GM12865 (cell line): ENCODE measurements around the gene APOB.

ENCODE experiments used
- DNase-seq: peaks from one replicate; pipeline ENCODE4 v3.0.0; 2010; ENCODE audit warnings: low read depth
- H3K4me3 ChIP-seq: 2 replicates; pipeline ENCODE4 v1.5.1; 2011; ENCODE audit warnings: mild to moderate bottlenecking, low read depth, low read length, control low read depth
- CTCF ChIP-seq: IDR thresholded peaks from 2 replicates; pipeline ENCODE4 v1.5.1; 2011; ENCODE audit warnings: low read length, control low read depth, low read depth, inconsistent platforms; ENCODE audit not compliant: insufficient read depth; ENCODE audit errors: missing control alignments

Gene APOB

GRCh38 chr2:21043744-21044532, at the start of gene APOB:
APOB (minus strand) TSS chr2:21044073; CDS start chr2:21043945, 128 bp downstream.
- no peak for TF ChIP-seq CTCF
- DNase-seq = no peak
- no peak within 1 kb of the TSS for H3K4me3 ChIP-seq

- TF ChIP-seq CTCF = no peak
These were observed 48.5 kb upstream of the APOB start for GRCh38 chr2:21092308-21092869.

GRCh38 chr2:21084401-21084800, 40.5 kb upstream of the APOB start:
- no peak for DNase-seq
- TF ChIP-seq CTCF = no peak
- H3K4me3 ChIP-seq = no peak overlapping the region

More at GRCh38 chr2:21092308-21092869, 48.5 kb upstream of the APOB start:
- H3K4me3 ChIP-seq = no peak overlapping the region
- no peak for DNase-seq

- TF ChIP-seq CTCF = no peak
- H3K4me3 ChIP-seq = no peak overlapping the region
- no peak for DNase-seq
These were observed 39.6 kb upstream of the APOB start for GRCh38 chr2:21083482-21083881.

GRCh38 chr2:21078296-21078695, 34.4 kb upstream of the APOB start:
- H3K4me3 ChIP-seq = no peak overlapping the region
- DNase-seq = no peak
- no peak for TF ChIP-seq CTCF

- no peak for DNase-seq
- TF ChIP-seq CTCF = no peak
- no peak overlapping the region for H3K4me3 ChIP-seq
These were observed 28.8 kb upstream of the APOB start for GRCh38 chr2:21072477-21073242.
